ENCODE results near the gene OR2H2. TPM values are rescaled to one million over a fixed set of nuclear protein-coding genes. Genes with fewer than 3 reads are reported as not detected.

OR2H2 gene
- total RNA-seq, 1 experiment from 2014 or later: not detected

- CTCF ChIA-PET: no interaction called here
- no peak for TF ChIP-seq EZH2 (IDR thresholded peaks at IDR 0.05; ENCODE audit: low read length, unreplicated experiment)
- no peak for TF ChIP-seq CTCF (conservative IDR thresholded peaks at IDR 0.05; ENCODE audit: low read depth, low read length)
- TF ChIP-seq EZH2phosphoT487 (IDR thresholded peaks at IDR 0.05; ENCODE audit: borderline replicate concordance, low read length): no peak
- H3K36me3 ChIP-seq (ENCODE audit: low read depth, low read length): no peaks in the 10 kb centered on the region; the same call in 1 of the 2 replicates
- DNase-seq (no peak), ATAC-seq (no peak)
- H3K27ac ChIP-seq (ENCODE audit: low read length): no peak overlapping the region
- H3K9me3 ChIP-seq (ENCODE audit: low read length): no peaks in the 10 kb centered on the region
- H4K20me1 ChIP-seq (ENCODE audit: low read length): no peaks in the 10 kb centered on the region
- intact Hi-C loops (cut with micrococcal nuclease): no loop called here
- no TSS peak for BruUV-seq (replicated peaks)
- H2AFZ ChIP-seq (ENCODE audit: low read length): no peak overlapping the region
- H3F3A ChIP-seq (ENCODE audit: low read length, unreplicated experiment): no peaks in the 10 kb centered on the region
- H3K9ac ChIP-seq (ENCODE audit: low read length): no peak overlapping the region
- H3K4me1 ChIP-seq (ENCODE audit: insufficient read depth, low read length): peaks cover 7% of the 10 kb centered on the region
- POLR2A ChIA-PET (ENCODE audit: unreplicated experiment): no interaction called here
- no peaks in the 10 kb centered on the region for H3K9me2 ChIP-seq (replicated peaks; ENCODE audit: low read length)
- H3K4me2 ChIP-seq (ENCODE audit: low read length): no peak overlapping the region
- no peak overlapping the region for H3K4me3 ChIP-seq (ENCODE audit: low read length)
- no peaks in the 10 kb centered on the region for H3K27me3 ChIP-seq (ENCODE audit: low read length)
- H3K79me2 ChIP-seq (ENCODE audit: low read length): no peaks in the 10 kb centered on the region
Measured at GRCh38 chr6:29620630-29621029, 35.7 kb downstream of the OR2H2 start.

- H3K9me3 ChIP-seq (ENCODE audit: low read length): no peaks in the 10 kb centered on the region
- CTCF ChIA-PET: no interaction called here
- H3K4me2 ChIP-seq (ENCODE audit: low read length): no peak overlapping the region
- H3K9me2 ChIP-seq (replicated peaks; ENCODE audit: low read length): no peaks in the 10 kb centered on the region
- no peaks in the 10 kb centered on the region for H3K27me3 ChIP-seq (ENCODE audit: low read length)
- no peaks in the 10 kb centered on the region for H3K79me2 ChIP-seq (ENCODE audit: low read length)
- H2AFZ ChIP-seq (ENCODE audit: low read length): no peak overlapping the region
- no peak overlapping the region for H3K9ac ChIP-seq (ENCODE audit: low read length)
- DNase-seq (no peak), ATAC-seq (no peak)
- no peaks in the 10 kb centered on the region; the same call in 1 of the 2 replicates for H3K36me3 ChIP-seq (ENCODE audit: low read depth, low read length)
- H3K27ac ChIP-seq (ENCODE audit: low read length): no peak overlapping the region
- BruUV-seq (replicated peaks): no TSS peak
- intact Hi-C loops (cut with micrococcal nuclease): no loop called here
- H4K20me1 ChIP-seq (ENCODE audit: low read length): no peaks in the 10 kb centered on the region
- TF ChIP-seq CTCF (conservative IDR thresholded peaks at IDR 0.05; ENCODE audit: low read depth, low read length) (no peak), EZH2 (IDR thresholded peaks at IDR 0.05; ENCODE audit: low read length, unreplicated experiment) (no peak), EZH2phosphoT487 (IDR thresholded peaks at IDR 0.05; ENCODE audit: borderline replicate concordance, low read length) (no peak)
- H3K4me3 ChIP-seq (ENCODE audit: low read length): no peak overlapping the region
- H3K4me1 ChIP-seq (ENCODE audit: insufficient read depth, low read length): peaks cover 12% of the 10 kb centered on the region
- no peaks in the 10 kb centered on the region for H3F3A ChIP-seq (ENCODE audit: low read length, unreplicated experiment)
- POLR2A ChIA-PET (ENCODE audit: unreplicated experiment): interaction anchor here (0.6 kb wide), 1 partner anchor 759 kb away, joined by 4 read pairs; no protein-coding TSS in a partner anchor
Measured at GRCh38 chr6:29624520-29624961, 39.6 kb downstream of the OR2H2 start.

GRCh38 chr6:29625337-29625930, 40.5 kb downstream of the OR2H2 start:
- intact Hi-C loops (cut with micrococcal nuclease): no loop called here
- Histone ChIP-seq H3K9me2 (replicated peaks; ENCODE audit: low read length) (no peaks in the 10 kb centered on the region), H3K4me3 (ENCODE audit: low read length) (no peak overlapping the region), H3K27me3 (ENCODE audit: low read length) (no peaks in the 10 kb centered on the region), H4K20me1 (ENCODE audit: low read length) (no peaks in the 10 kb centered on the region), H2AFZ (ENCODE audit: low read length) (no peak overlapping the region), H3K36me3 (ENCODE audit: low read depth, low read length) (no peaks in the 10 kb centered on the region; the same call in 1 of the 2 replicates), H3K79me2 (ENCODE audit: low read length) (no peaks in the 10 kb centered on the region), H3K9me3 (ENCODE audit: low read length) (no peaks in the 10 kb centered on the region), H3K4me1 (ENCODE audit: insufficient read depth, low read length) (peaks cover 8% of the 10 kb centered on the region), H3K27ac (ENCODE audit: low read length) (no peak overlapping the region), H3K9ac (ENCODE audit: low read length) (no peak overlapping the region), H3K4me2 (ENCODE audit: low read length) (no peak overlapping the region), H3F3A (ENCODE audit: low read length, unreplicated experiment) (no peaks in the 10 kb centered on the region)
- TF ChIP-seq EZH2phosphoT487 (IDR thresholded peaks at IDR 0.05; ENCODE audit: borderline replicate concordance, low read length) (no peak), EZH2 (IDR thresholded peaks at IDR 0.05; ENCODE audit: low read length, unreplicated experiment) (no peak), CTCF (conservative IDR thresholded peaks at IDR 0.05; ENCODE audit: low read depth, low read length) (no peak)
- DNase-seq (no peak), ATAC-seq (no peak)
- ChIA-PET CTCF (no interaction called here), POLR2A (ENCODE audit: unreplicated experiment) (no interaction called here)
- BruUV-seq (replicated peaks): no TSS peak
